OCI-LY1 (cell line): ENCODE results near the gene TMEM234.

Experiments used
- EZH2 ChIP-seq: fragments of 200-600 bp; sonication (generic), shearing (Covaris generic); IDR thresholded peaks from 2 replicates; pipeline ENCODE4 v1.8.0; 2017; ENCODE audit warnings: borderline replicate concordance, mixed run types, mild to moderate bottlenecking, antibody characterized with exemption, low read length, moderate library complexity, mixed read lengths
- TF ChIP-seq, protein P1 (sequence below): fragments of 200-600 bp; sonication (generic), shearing (Covaris generic); IDR thresholded peaks from 2 replicates; pipeline ENCODE4 v1.5.1; 2017; ENCODE audit warnings: mild to moderate bottlenecking, antibody characterized with exemption, low read length, moderate library complexity, mixed read lengths

GRCh38 chr1:32192220-32192948 lies 29.8 kb downstream of the TMEM234 start:
- TF ChIP-seq, protein P1, sequence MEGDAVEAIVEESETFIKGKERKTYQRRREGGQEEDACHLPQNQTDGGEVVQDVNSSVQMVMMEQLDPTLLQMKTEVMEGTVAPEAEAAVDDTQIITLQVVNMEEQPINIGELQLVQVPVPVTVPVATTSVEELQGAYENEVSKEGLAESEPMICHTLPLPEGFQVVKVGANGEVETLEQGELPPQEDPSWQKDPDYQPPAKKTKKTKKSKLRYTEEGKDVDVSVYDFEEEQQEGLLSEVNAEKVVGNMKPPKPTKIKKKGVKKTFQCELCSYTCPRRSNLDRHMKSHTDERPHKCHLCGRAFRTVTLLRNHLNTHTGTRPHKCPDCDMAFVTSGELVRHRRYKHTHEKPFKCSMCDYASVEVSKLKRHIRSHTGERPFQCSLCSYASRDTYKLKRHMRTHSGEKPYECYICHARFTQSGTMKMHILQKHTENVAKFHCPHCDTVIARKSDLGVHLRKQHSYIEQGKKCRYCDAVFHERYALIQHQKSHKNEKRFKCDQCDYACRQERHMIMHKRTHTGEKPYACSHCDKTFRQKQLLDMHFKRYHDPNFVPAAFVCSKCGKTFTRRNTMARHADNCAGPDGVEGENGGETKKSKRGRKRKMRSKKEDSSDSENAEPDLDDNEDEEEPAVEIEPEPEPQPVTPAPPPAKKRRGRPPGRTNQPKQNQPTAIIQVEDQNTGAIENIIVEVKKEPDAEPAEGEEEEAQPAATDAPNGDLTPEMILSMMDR, result no peak
- TF ChIP-seq EZH2, result no peak
